Testis (tissue), 3 donors: ENCODE data around the gene RPL21. TPM values are rescaled to one million over a fixed set of nuclear protein-coding genes. Genes with fewer than 3 reads are reported as not detected.
"Not testable (repeated sequence)": the region's sequence is repeated elsewhere in the genome, so short reads cannot be mapped to it uniquely, and the experiment has no call there.

Source experiments
- DNase-seq: peaks from one replicate; pipeline ENCODE4 v3.0.0-alpha.2; 2019
- H3K27ac ChIP-seq, 2 donors: fragments of 200-600 bp; sonication (generic); one replicate each; pipeline ENCODE4 v1.5.1; 2019
- H3K27me3 ChIP-seq: fragments of 200-600 bp; sonication (generic); one replicate; pipeline ENCODE4 v1.5.1; 2019
- H3K36me3 ChIP-seq: fragments of 200-600 bp; sonication (generic); one replicate; pipeline ENCODE4 v1.5.1; 2017; ENCODE audit warnings: low read depth; ENCODE audit errors: missing control alignments
- H3K4me1 ChIP-seq: fragments of 200-600 bp; sonication (generic); one replicate; pipeline ENCODE4 v1.5.1; 2019
- H3K4me3 ChIP-seq, 2 donors: fragments of 200-600 bp; sonication (generic); one replicate each; pipeline ENCODE4 v1.5.1; 2017 to 2019
- H3K9me3 ChIP-seq: fragments of 200-600 bp; sonication (generic); one replicate; pipeline ENCODE4 v1.5.1; 2017
- CTCF ChIP-seq, 3 experiments: fragments of 450-650 bp in 2 of 3; fragments of 200-600 bp in 1 of 3; sonication (generic) in 1 of 3; IDR thresholded peaks; one replicate each; pipeline ENCODE4 v1.5.1; 2016 to 2019; ENCODE audit warnings: antibody characterized with exemption in 3 of 3, mild to moderate bottlenecking in 2 of 3, moderate library complexity in 1 of 3
- POLR2A ChIP-seq: fragments of 450-650 bp; IDR thresholded peaks from one replicate; pipeline ENCODE4 v1.6.1; 2017; ENCODE audit warnings: antibody characterized with exemption, mild to moderate bottlenecking, moderate library complexity
- WGBS, 2 donors: methylation state at CpG; one replicate each; pipeline ENCODE4 v1.1.5; 2018; 5-methylcytosine and 5-hydroxymethylcytosine counted together
- intact Hi-C: fragments of 100-400 bp; cut with DNase I; formaldehyde crosslinking; loops from one replicate; pipeline ENCODE4 v1.15.1; 2023; ENCODE audit warnings: low total_unique reads
- polyA plus RNA-seq: library from polyadenylated mRNA; stranded (reverse); fragments of 350-450 nt; fragmentation: Illumina TruSeq; extraction: RNeasy Lipid Tissue Mini Kit (QIAGEN cat#74804); gene quantifications from one replicate; pipeline ENCODE4 v1.2.3, GENCODE V29; 2014; ENCODE audit warnings: low read depth, low replicate concordance; ENCODE audit not compliant: insufficient read depth
- total RNA-seq, 2 donors: library from RNA; depleted of rRNA; stranded (reverse); fragments of >200 nt; gene quantifications; one replicate each; pipeline ENCODE4 v1.2.3, GENCODE V29; 2016

The RPL21 gene
- total and polyA plus RNA-seq, 3 donors from 2014 or later: 200 to 996 (median 353) TPM

GRCh38 chr13:27208514-27208913, 42.8 kb upstream of the RPL21 start:
- H3K9me3 ChIP-seq: no peaks in the 10 kb centered on the region
- WGBS, 2 donors: 93 to 97% methylated on average over 1 of the region's 1 CpG
- H3K4me3 ChIP-seq: no peak overlapping the region
- no peaks in the 10 kb centered on the region for H3K4me1 ChIP-seq
- TF ChIP-seq CTCF (IDR thresholded peaks at IDR 0.05) (no peak), POLR2A (no peak)
- H3K27ac ChIP-seq: no peak overlapping the region
- no peaks in the 10 kb centered on the region for H3K36me3 ChIP-seq
- intact Hi-C loops: no loop called here
- H3K27me3 ChIP-seq: no peaks in the 10 kb centered on the region
- DNase-seq: no peak

GRCh38 chr13:27211271-27211670, 40.1 kb upstream of the RPL21 start:
- Histone ChIP-seq H3K9me3 (no peaks in the 10 kb centered on the region), H3K27me3 (no peaks in the 10 kb centered on the region), H3K36me3 (no peaks in the 10 kb centered on the region), H3K27ac (no peak overlapping the region), H3K4me3 (no peak overlapping the region), H3K4me1 (no peaks in the 10 kb centered on the region)
- intact Hi-C loops: no loop called here
- TF ChIP-seq POLR2A: no peak
- TF ChIP-seq CTCF (IDR thresholded peaks at IDR 0.05): no peak
- WGBS, 2 donors: 97 to 100% methylated on average over 1 of the region's 1 CpG
- no peak for DNase-seq

- no peak for DNase-seq
- H3K4me1 ChIP-seq: no peaks in the 10 kb centered on the region
- H3K9me3 ChIP-seq: no peaks in the 10 kb centered on the region
- no peak overlapping the region for H3K4me3 ChIP-seq
- H3K36me3 ChIP-seq: no peaks in the 10 kb centered on the region
- H3K27me3 ChIP-seq: no peaks in the 10 kb centered on the region
- WGBS, 2 donors: 84 to 89% methylated on average over 11 to 17 of the region's 17 CpGs
- no peak for TF ChIP-seq CTCF (IDR thresholded peaks at IDR 0.05)
- intact Hi-C loops: no loop called here
- H3K27ac ChIP-seq: no peak overlapping the region
Observed at GRCh38 chr13:27211771-27212364, 39.5 kb upstream of the RPL21 start.

- not testable (repeated sequence) for H3K9me3 ChIP-seq, H3K4me1 ChIP-seq
- 93% methylated on average over 5 of the region's 5 CpGs for WGBS, 2 donors
Observed at GRCh38 chr13:27213386-27213785, 38.0 kb upstream of the RPL21 start.

GRCh38 chr13:27217791-27218190, 33.6 kb upstream of the RPL21 start:
- not testable (repeated sequence) for DNase-seq
- WGBS, 2 donors: 84 to 85% methylated on average over 2 of the region's 2 CpGs

More at GRCh38 chr13:27213386-27213785, 38.0 kb upstream of the RPL21 start:
- intact Hi-C loops, H3K27me3 ChIP-seq, H3K27ac ChIP-seq, H3K4me3 ChIP-seq, DNase-seq, H3K36me3 ChIP-seq: not testable (repeated sequence)

GRCh38 chr13:27218861-27219260, 32.5 kb upstream of the RPL21 start:
- H3K4me3 ChIP-seq, H3K27me3 ChIP-seq, H3K9me3 ChIP-seq, DNase-seq, intact Hi-C loops, H3K4me1 ChIP-seq, H3K27ac ChIP-seq, H3K36me3 ChIP-seq: not testable (repeated sequence)
- 57 to 68% methylated on average over 1 of the region's 1 CpG for WGBS, 2 donors

More at GRCh38 chr13:27217791-27218190, 33.6 kb upstream of the RPL21 start:
- H3K4me1 ChIP-seq, H3K27me3 ChIP-seq, H3K36me3 ChIP-seq, H3K4me3 ChIP-seq, H3K9me3 ChIP-seq, H3K27ac ChIP-seq, intact Hi-C loops: not testable (repeated sequence)
